ENCODE results near the gene ZNF423. TPM values are rescaled to one million over a fixed set of nuclear protein-coding genes. Genes with fewer than 3 reads are reported as not detected.

Gene ZNF423
- total RNA-seq, 1 experiment from 2014 or later, result 11.1 TPM

DNA sequence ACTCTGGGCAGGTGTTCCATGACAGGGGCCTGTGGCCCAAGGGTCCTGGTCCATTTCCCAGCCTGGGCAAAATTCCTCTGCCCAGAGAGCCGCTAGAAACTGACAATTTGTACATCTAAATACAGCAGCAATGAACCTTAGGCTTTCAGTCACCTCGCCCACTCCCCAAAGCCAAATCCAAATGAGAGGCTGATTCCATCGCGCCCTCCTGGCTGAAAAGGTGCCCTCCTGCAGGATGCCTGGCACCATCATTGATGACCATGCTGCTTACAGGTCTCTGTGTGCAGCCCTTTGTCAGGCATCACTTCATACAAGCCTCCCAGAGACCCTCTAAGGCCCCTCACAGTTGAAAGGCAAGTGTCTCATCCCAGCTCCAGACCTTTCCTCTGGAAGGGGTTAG lies 367.6 kb downstream of the ZNF423 start:
- CTCF ChIA-PET, result no interaction called here
- DNase-seq (ENCODE audit: low spot score), result no peak
- no peak for TF ChIP-seq CTCF (conservative IDR thresholded peaks at IDR 0.05; ENCODE audit: low read depth, low read length)
- TF ChIP-seq EZH2 (IDR thresholded peaks at IDR 0.05; ENCODE audit: borderline replicate concordance, low read depth, low read length, poor library complexity, severe bottlenecking), result no peak
- no peaks in the 10 kb centered on the region for H3K27me3 ChIP-seq (replicated peaks; ENCODE audit: insufficient read depth, low read depth, low read length, poor library complexity)
- no peaks in the 10 kb centered on the region for H3K36me3 ChIP-seq (ENCODE audit: insufficient read depth, low read length, poor library complexity, severe bottlenecking)
- H3K4me1 ChIP-seq (ENCODE audit: insufficient read depth, low read length, poor library complexity, severe bottlenecking), result peaks cover 12% of the 10 kb centered on the region
- intact Hi-C loops (cut with micrococcal nuclease; ENCODE audit: unreplicated experiment), result no loop called here
- BruUV-seq (replicated peaks), result no TSS peak
- POLR2A ChIA-PET (ENCODE audit: low non-redundant PET), result no interaction called here
- no peak overlapping the region for H3K4me3 ChIP-seq (ENCODE audit: low read depth, low read length, poor library complexity, severe bottlenecking)
- no peak overlapping the region for H3K27ac ChIP-seq (ENCODE audit: low read depth, low read length, poor library complexity, severe bottlenecking)
- no peaks in the 10 kb centered on the region for H3K9me3 ChIP-seq (ENCODE audit: low read depth, low read length, poor library complexity, severe bottlenecking)

DNA sequence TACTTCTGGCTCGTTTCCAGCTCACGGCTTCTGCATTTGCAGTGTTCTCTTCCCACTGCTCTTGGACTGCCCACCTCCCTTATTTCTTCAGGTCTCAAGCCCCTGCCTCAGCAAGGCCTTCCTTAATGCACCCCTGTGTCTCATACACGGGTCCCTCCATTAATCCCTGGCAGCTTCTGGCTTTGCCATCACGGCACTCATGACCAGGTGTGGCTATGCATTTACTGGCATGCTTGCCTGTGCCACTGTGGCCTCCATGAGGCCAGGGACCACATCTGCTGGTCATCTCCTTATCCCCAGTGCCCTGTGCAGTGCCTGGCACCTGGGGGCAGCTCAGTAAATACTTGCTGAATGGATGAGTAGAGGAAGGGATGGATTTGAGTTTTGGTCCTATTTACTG lies 368.2 kb downstream of the ZNF423 start:
- CTCF ChIA-PET, result no interaction called here

DNA sequence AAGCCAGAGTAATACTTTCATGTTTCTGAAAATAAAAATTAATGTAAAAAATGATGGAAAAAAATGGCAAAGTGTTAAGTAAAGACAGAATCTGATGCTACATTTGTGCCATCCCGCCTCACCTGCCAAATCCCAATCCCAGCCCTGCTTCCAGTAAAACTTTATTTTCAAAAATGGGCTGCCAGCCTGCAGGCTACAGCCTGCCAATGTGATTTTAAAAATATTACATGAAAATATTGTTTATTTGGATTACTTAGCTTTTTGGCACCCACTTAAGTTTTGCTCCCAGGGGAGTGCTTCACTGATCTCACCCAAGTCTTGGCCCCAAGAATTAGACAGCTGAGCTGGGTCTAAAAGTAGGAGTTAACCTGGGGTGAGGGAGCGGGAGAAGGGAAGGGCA lies 369.5 kb downstream of the ZNF423 start:
- TF ChIP-seq EZH2 (IDR thresholded peaks at IDR 0.05; ENCODE audit: borderline replicate concordance, low read depth, low read length, poor library complexity, severe bottlenecking), result no peak
- TF ChIP-seq CTCF (conservative IDR thresholded peaks at IDR 0.05; ENCODE audit: low read depth, low read length), result no peak
- DNase-seq (ENCODE audit: low spot score), result no peak
- Histone ChIP-seq H3K27ac (ENCODE audit: low read depth, low read length, poor library complexity, severe bottlenecking) (no peak overlapping the region), H3K4me3 (ENCODE audit: low read depth, low read length, poor library complexity, severe bottlenecking) (no peak overlapping the region), H3K27me3 (replicated peaks; ENCODE audit: insufficient read depth, low read depth, low read length, poor library complexity) (no peaks in the 10 kb centered on the region), H3K4me1 (ENCODE audit: insufficient read depth, low read length, poor library complexity, severe bottlenecking) (peaks cover 6% of the 10 kb centered on the region), H3K36me3 (ENCODE audit: insufficient read depth, low read length, poor library complexity, severe bottlenecking) (no peaks in the 10 kb centered on the region), H3K9me3 (ENCODE audit: low read depth, low read length, poor library complexity, severe bottlenecking) (no peaks in the 10 kb centered on the region)
- intact Hi-C loops (cut with micrococcal nuclease; ENCODE audit: unreplicated experiment), result no loop called here
- CTCF ChIA-PET, result no interaction called here
- POLR2A ChIA-PET (ENCODE audit: low non-redundant PET), result no interaction called here
- BruUV-seq (replicated peaks), result no TSS peak

More for the DNA sequence above, 368.2 kb downstream of the ZNF423 start:
- no peak for DNase-seq (ENCODE audit: low spot score)
- intact Hi-C loops (cut with micrococcal nuclease; ENCODE audit: unreplicated experiment), result no loop called here
- Histone ChIP-seq H3K4me3 (ENCODE audit: low read depth, low read length, poor library complexity, severe bottlenecking) (no peak overlapping the region), H3K27me3 (replicated peaks; ENCODE audit: insufficient read depth, low read depth, low read length, poor library complexity) (no peaks in the 10 kb centered on the region), H3K36me3 (ENCODE audit: insufficient read depth, low read length, poor library complexity, severe bottlenecking) (no peaks in the 10 kb centered on the region), H3K9me3 (ENCODE audit: low read depth, low read length, poor library complexity, severe bottlenecking) (no peaks in the 10 kb centered on the region), H3K4me1 (ENCODE audit: insufficient read depth, low read length, poor library complexity, severe bottlenecking) (peaks cover 12% of the 10 kb centered on the region), H3K27ac (ENCODE audit: low read depth, low read length, poor library complexity, severe bottlenecking) (no peak overlapping the region)
- POLR2A ChIA-PET (ENCODE audit: low non-redundant PET), result no interaction called here
- BruUV-seq (replicated peaks), result no TSS peak
- no peak for TF ChIP-seq CTCF (conservative IDR thresholded peaks at IDR 0.05; ENCODE audit: low read depth, low read length)
- no peak for TF ChIP-seq EZH2 (IDR thresholded peaks at IDR 0.05; ENCODE audit: borderline replicate concordance, low read depth, low read length, poor library complexity, severe bottlenecking)
